Activated CD4-positive, alpha-beta T cell treated with anti-CD3 and anti-CD28 coated beads, Interleukin-2, amount 50 U/mL, for 16 hours (primary cell): ENCODE results near the gene MTRR.

Source experiments
- DNase-seq: peaks from one replicate; pipeline ENCODE4 v3.0.0-alpha.2; 2020

MTRR gene

GRCh38 chr5:7868773-7869473 is at the start of gene MTRR, which contains the start of gene FASTKD3:
Gene MTRR (plus strand): TSS chr5:7869148. CDS start chr5:7870795, 1,647 bp downstream.
Gene FASTKD3 (minus strand): TSS chr5:7869031. CDS start chr5:7868083, 948 bp downstream.
- DNase-seq, result peak; percentile 94

DNA sequence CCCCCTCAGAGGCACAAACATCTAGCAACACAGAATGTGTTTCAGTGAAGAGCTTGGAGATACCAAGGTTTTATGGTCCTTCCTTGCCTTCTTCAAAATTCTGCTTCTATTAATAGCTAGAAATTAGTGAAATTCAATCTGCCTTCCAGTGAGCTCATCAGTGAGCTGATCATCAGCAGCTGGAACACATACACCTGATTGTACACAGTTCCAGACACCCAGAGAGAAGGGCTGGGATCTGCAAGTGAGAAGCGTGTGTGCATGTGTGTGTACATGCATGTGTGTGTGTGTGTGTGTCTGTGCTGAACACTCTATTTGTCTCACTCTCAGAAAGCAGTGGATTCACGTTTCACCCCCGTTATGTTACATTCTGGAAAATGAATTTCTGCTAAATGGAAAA is 46.5 kb upstream of the MTRR start:
- DNase-seq, result no peak

DNA sequence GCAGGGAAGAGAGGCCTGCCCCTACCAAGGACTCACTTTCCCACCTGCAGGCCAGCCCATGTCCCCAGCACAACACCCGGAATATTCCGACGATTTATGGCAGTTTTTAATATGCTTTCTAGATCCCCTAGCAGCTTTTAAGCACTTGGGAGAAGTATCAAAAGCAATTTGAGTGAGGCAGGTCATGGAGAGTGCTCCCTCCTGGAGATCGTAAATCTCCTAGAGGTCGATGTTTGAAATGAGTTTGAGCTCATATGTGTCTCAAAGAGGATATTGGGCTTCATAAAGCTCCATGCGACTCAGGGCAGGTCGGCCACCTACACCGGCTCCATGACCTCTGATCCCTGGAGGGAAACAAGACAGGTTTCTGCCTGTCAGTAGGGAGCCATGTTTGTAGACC is 45.4 kb upstream of the MTRR start:
- no peak for DNase-seq

GRCh38 chr5:7824995-7825394 is 44.0 kb upstream of the MTRR start:
- no peak for DNase-seq

DNA sequence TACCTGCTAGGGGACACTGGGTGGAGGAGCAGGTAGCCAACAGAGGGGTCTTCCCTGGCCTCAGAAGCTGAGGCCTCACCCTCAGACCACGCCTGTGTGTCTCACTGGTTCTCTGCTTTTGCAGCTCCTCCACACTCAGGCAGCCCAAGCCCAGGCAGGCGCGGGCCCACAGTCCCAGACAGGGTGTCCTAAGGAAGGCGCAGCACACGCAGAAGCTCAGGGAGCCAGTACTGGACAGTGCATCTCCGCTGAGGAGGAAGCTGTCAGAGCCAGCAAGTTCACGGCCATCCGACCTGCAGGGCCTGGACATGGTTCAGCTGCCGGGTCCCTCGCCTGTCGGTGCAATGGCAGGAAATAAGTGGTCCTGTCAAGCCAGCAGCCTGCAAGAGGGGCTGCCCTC is 43.3 kb upstream of the MTRR start:
- no peak for DNase-seq

DNA sequence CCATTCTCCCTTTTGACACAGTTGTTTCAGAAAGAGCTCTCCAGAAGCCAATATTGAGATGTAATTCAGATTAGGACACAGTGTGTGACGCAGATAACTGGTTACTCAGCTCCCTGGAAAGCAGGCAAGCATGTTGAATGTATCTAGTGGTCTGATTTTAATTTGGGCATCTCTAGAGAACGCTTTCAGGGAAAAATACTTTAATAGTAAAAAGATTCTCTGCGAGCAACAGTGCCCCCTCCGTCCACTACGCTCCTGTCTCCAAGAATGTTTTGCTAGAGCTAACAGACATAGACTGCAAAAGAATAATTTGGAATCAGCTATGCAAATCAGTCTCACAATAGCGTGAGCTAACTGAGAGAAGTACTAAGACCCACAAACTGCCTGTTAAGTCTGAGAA is 41.3 kb upstream of the MTRR start:
- no peak for DNase-seq

DNA sequence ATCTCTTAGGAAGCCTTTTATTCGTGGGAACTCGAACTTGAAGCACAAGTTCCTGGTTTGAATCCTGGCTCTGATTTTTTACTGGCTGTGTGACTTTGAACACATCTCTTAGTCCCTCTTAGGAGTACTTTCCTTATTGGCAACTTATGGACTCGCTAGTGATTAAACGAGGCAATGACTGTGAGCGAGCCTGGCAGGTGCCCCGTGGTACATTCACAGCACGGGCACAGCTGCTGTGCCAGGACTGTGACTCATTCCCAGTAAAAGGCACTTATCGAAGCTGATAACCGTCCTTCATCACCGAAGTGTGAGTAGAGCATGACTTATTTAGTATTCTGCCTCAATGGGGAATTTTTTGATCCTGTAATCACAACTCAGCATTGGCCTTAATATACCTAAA is 40.7 kb upstream of the MTRR start:
- no peak for DNase-seq

DNA sequence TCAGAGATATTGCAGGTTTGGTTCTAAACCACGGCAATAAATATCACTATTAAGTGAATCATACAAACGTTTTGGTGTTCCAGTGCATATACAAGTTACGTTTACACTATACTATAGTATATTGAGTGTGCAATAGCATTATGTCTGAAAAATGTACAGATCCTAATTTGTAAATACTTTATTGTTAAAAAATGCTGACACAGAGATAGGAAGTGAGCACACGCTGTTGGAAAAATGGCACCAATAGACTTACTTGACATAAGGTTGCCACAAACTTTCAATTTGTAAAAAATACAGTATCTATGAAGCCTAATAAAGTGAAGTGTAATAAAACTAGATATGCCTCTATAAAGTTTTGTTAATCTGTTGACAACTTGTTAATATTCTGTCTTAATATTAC is 34.0 kb upstream of the MTRR start:
- no peak for DNase-seq

GRCh38 chr5:7837403-7837802 is 31.5 kb upstream of the MTRR start:
- DNase-seq, result no peak

DNA sequence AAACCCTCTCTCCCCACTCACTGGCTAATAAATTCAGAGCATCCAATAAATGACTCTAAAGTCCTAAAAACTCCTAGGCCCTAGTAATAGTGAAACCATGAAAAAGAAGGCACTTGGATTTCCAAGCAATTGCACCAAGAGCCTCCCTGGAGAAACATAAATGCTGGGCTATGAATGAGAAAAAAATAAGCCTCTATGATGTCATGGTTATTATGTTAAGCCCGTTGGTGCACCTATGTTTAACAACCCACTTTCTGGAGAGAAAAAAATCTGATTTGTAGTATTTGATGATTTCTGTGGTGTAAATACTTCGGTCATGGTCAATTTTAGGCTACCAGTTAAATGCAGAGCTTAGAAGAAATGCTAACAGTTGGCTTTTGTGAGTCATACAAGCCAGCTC is 26.4 kb upstream of the MTRR start:
- no peak for DNase-seq

GRCh38 chr5:7844901-7845300 is 24.0 kb upstream of the MTRR start:
- no peak for DNase-seq

GRCh38 chr5:7845557-7845956 is 23.4 kb upstream of the MTRR start:
- no peak for DNase-seq

DNA sequence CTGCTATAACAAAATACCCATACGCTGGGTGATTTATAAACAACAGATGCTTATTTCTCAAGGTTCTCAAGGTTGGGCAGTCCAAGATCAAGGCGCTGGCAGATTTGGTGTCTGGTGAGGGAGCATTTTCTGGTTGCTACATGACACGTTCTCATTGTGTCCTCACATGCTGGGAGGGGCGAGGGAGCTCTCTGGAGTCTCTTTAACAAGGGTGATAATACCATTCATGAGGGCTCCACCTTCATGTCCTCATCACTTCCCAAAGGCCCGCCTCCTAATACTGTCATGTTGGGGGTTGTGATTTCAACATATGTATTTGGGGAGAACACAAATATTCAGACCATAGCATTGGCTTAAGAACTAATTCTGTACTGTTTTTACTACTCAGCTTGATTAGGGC is 22.6 kb upstream of the MTRR start:
- DNase-seq, result no peak

DNA sequence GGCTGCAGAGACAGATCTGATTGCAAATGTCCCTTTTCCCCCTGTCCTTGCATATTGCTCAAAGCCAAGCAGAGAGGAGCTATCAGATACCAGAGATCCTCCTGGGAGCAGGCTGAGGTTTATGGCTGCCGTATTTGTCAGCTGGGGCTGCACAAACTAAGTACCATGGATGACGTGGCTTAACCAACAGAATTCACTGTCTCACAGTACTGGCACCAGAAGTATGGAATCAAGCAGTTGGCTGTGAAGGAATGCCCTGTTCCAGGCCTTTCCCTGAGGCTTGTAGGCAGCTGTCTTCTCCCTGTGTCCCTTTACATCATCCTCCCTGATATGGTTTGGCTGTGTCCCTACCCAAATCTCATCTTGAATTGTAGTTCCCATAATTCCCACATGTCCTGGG is 20.7 kb upstream of the MTRR start:
- no peak for DNase-seq

- no peak for DNase-seq
Observed at GRCh38 chr5:7849681-7850394, 19.1 kb upstream of the MTRR start.

- DNase-seq, result no peak
Observed at GRCh38 chr5:7850395-7851239, 18.3 kb upstream of the MTRR start, which contains the start of gene CFAP90. Gene CFAP90 (minus strand): TSS chr5:7851133. CDS start chr5:7851021, 112 bp downstream.

GRCh38 chr5:7851240-7851592 is 17.7 kb upstream of the MTRR start:
- DNase-seq, result no peak

DNA sequence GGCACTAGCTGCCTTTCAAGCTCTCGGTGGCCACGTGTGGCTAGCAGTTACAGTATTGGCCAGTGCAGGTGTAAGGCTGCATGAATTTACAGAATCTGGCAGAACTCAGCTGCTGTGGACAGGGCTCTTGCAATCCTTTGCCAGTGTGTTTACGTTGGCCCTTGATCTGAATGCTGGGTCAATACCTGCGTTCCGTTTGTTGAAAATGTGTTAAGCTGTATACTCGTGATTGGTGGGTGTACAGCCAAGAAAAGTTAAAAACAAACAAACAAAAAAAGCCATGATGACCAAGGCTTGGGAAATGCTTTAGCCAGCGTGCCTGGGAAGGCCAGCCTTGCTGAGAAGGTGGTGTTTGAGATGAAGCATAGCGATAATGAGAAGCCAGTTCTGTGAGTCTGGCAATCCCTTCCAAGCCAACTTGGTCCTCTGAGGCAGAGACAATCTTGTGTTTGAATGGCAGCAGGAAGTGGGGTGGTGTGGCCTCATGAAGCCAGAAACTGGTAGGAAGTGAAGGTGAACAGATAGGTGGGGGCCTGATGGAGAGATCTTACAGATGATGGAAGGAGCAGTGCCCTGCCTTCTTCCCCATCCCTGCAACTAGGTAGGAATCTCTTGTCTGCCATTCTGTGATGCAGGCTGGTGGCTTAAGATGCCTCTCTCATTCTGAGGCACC is 17.2 kb upstream of the MTRR start:
- DNase-seq, result no peak

DNA sequence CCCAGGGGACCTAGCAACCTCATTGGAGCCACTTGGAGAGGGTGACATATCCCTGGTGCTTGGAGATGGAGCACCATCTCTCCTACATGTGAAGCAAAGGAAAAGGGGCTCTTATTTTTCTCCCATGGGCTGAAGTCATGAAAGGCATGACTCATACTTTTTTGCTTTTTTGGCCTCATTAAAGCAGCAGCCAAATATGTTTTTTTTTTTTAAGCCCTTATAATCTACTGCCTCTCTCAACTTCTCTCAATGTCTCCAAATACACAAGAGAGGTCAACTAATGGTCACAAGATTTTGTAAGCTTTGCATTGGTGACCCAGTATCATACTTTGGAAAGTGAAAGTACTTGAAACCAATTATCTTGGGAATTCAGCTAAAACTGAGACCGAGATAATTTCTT is 16.4 kb upstream of the MTRR start:
- no peak for DNase-seq

DNA sequence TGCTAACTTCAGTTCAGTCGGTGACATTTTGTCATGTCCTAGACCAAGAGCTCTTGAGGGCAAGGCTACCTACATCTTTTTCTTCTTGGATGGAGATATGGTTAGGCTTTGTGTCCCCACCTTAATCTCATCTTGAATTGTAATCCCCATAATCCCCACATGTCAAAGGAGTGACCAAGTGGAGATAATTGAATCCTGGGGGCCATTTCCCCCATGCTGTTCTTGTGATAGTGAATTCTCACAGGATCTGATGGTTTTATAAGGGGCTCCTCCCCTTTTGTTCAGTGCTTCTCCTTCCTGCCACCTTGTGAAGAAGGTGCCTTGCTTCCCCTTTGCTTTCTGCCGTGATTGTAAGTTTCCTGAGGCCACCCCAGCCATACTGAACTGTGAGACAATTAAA is 16.0 kb upstream of the MTRR start:
- no peak for DNase-seq

DNA sequence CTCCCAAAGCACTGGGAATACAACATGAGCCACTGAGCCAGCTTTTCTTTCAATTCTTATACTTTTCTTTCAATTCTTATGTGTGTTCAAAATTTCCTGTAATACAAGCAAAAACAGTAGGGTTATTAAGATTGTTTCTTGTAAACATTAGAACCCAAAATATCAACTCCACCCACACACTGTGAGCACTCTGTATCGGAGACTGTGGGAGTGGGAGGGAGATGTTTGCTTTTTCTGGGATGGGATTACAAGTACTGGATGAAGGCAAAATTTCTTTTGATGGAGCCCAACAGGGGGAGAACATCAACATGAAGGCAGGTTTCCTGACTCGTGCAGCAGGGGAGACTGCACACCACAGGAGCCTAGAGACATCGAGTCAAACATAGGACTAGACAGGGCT is 13.3 kb upstream of the MTRR start:
- DNase-seq, result no peak

DNA sequence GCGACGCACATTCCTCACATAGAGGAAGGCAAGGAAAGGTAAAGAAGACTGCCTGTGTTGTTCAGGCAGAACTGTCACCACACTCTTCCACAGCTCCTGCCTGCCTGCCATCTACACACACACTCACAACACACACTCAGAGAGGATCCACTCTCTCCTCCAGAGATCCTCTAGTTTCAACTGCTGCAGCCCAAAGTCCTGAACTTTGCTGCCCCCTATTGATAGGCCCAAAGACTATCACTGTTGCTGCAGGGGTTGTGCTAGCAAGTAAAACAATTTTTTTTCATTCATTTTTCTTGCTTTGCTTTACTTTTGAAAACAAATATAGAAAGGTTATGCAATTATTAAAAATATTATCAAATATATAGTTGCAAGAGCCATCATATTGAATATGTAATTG is 12.1 kb upstream of the MTRR start:
- DNase-seq, result peak; percentile 70

DNA sequence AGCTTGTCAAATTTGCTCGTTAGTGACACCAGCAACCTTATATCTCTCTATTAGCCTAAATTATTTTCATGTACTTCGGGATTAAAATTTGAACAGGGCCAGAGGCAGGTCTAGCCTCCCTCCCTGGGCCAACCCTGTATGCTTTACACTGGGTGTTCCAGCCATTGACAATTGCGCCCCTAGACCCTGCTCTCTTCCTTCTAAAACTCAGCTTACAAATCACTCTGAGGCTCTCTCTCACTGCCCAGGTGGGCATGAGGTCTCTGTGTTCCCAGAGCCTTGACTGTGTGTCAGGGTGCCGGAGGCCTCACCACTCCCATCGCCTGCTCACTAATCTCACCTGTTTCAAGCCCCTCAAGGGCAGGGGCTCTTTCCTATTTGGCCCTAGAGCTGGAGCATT is 11.6 kb upstream of the MTRR start:
- DNase-seq, result no peak
